Measurements from ENCODE around the gene NSG2.

GRCh38 chr5:174000076-174000475, 45.4 kb upstream of the NSG2 start:
- no peak for TF ChIP-seq EP300 (IDR thresholded peaks at IDR 0.05)
- no peak for TF ChIP-seq CTCF (IDR thresholded peaks at IDR 0.05)

Measured in esophagus muscularis mucosa (tissue), 3 donors.